ENCODE data around the gene ANKLE2. TPM values are rescaled to one million over a fixed set of nuclear protein-coding genes. Genes with fewer than 3 reads are reported as not detected.
"Not testable (repeated sequence)": the region's sequence is repeated elsewhere in the genome, so short reads cannot be mapped to it uniquely, and the experiment has no call there.

Gene ANKLE2
- total RNA-seq, 1 experiment from 2014 or later = 104 TPM

DNA sequence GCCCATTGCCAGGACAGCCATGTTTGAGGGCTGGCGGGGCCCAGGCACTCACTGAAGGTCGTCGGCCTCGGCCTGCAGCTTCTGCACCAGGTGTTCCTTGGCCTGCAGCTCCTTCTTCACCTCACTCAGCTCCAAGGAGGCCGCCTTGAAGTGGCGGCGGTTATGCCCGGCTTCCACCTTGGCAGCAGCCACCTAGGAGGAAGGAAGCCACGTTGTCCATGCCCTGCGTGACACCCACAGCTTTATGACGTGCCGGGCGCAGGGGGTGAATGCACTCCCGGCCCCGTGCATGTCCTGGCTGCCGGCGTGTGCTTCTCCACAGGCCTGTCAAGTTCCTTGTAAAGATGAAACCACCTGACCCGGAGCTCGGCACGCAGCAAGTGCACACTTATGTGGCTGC lies 16.0 kb upstream of the ANKLE2 start:
- no peak for DNase-seq (ENCODE audit: low read depth)

- no peak for DNase-seq (ENCODE audit: low read depth)
Measured at GRCh38 chr12:132776816-132777568, 15.4 kb upstream of the ANKLE2 start.

DNA sequence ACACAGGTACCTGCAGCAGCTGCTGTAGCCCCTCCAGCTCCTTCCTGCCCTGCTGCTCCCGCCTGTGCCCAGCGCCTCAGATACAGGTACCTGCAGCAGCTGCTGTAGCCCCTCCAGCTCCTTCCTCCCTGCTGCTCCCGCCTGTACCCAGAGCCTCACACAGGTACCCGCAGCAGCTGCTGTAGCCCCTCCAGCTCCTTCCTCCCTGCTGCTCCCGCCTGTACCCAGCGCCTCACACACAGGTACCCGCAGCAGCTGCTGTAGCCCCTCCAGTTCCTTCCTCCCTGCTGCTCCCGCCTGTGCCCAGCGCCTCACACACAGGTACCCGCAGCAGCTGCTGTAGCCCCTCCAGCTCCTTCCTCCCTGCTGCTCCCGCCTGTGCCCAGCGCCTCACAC lies 14.6 kb upstream of the ANKLE2 start:
- DNase-seq (ENCODE audit: low read depth) = not testable (repeated sequence)

DNA sequence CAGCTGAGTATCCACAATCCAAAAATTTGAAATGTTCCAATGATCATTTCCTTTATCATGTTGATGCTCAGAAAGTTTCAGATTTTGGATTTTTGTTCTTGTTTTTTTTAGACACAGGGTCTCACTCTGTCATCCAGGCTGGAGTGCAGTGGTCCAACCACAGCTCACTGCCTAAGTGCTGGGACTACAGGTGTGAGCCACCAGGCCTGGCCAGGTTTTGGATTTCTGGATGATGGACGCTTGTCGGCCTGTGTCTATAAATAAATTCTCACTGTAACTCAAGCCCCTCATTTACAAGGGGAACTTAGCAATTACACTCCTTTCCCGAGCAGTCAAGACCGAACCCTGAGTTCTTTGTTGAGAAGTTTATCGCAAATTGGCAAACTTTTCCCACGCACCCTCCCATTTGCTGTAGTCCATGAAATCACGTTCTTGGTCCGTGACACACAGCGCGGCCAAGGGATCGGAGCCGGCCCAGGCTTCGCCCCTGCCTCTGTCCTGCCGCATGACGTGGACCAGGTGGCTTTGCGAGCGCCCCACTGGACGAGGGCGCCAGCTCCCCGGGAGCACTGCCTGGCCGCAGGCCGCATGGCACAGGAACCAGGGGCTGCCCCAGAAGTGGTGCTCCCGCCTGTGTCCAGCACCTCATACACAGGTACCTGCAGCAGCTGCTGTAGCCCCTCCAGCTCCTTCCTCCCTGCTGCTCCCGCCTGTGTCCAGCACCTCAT lies 14.0 kb upstream of the ANKLE2 start:
- no peak for DNase-seq (ENCODE audit: low read depth)

GRCh38 chr12:132774646-132775275 lies 13.1 kb upstream of the ANKLE2 start:
- DNase-seq (ENCODE audit: low read depth) = no peak

DNA sequence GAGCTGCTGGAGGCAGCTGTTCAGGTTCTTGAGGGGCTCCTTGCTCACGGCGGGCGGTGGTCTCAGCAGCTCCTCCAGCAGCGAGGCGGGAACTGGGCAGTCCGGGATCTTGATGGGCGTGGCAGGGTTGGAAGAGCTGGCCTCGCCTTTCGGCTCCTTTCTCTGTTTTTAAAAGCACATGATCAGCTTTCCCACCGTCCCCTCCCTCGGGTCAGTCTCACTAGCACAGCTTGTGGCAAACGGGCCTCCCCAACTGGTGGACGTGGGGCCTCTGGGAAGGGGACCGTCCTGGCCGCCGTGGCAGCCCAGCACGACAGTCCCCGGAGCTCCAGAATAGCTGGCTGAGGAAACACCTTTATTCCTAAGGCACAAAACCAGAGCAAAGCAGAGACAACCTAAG lies 12.5 kb upstream of the ANKLE2 start:
- DNase-seq (ENCODE audit: low read depth) = no peak

DNA sequence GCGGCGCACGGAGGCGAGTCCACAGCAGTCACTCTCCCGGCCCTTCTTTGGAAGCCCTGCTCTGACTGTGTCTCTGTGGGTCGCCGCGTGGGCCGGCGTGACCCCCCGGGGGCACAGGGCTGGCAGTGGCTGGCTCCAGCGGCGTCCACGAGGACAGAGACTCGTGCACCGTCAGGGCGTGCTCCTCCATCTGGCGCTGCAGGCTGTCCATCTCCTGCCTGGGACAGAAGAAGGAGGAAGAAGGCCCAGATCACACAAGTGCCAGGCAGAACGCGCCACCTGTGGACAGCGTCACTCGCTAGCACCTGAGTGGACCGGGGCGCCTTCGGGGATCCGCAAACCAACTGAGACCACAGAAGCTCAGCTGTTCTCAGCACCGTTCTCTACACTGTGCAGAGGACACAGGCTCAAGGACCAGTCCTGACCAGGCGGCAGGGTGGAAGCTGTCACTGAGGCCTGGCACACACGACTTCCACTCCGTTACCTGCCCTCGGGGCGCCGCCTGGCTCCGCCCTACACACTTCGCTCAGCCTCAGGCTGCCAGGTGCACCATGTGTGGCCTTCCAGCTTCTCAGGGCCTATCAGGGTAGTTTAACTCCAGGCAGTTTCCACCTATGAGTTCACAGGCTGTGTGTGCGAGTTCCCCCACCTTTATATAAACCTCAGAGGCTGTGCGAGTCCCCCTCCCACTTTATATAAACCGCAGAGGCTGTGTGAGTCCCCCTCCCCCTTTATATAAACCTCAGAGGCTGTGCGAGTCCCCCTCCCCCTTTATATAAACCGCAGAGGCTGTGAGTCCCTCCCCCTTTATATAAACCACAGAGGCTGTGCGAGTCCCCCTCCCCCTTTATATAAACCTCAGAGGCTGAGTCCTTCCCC lies 11.7 kb upstream of the ANKLE2 start:
- no peak for DNase-seq (ENCODE audit: low read depth)

GRCh38 chr12:132772606-132773005 lies 11.0 kb upstream of the ANKLE2 start:
- no peak for DNase-seq (ENCODE audit: low read depth)

GRCh38 chr12:132771126-132771838 lies 9.7 kb upstream of the ANKLE2 start:
- no peak for DNase-seq (ENCODE audit: low read depth)

DNA sequence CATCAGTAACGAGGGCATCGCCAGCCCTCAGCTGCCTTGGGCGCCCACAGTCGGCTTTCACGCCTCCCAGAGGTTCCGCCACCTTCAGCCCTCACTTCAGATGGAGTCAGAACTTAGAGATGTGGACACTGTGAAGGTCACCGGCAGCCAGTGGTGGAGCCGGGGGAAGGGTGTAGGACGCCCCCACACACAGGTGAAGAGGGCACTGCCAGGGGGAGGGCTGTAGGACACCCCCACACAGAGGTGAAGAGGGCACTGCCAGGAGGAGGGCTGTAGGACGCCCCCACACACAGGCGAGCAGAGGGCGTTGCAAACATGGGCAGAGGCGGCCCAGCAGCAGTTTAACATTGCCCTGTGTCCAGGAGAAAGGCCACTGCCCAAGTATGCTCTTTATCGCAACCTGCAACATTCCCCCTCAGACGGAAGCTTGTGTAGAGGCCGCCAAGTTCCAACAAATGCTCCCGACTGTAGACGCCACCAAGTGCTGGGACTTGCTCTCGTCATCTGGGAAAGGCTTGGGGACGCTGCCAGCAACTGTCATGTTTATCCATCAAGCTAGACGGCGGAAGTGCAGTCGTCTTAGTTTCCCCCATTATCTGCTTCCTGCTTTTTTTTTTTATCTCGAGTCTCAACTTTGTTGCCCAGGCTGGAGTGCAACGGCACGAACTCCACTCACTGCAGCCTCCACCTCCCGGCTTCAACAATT lies 4.9 kb upstream of the ANKLE2 start:
- DNase-seq (ENCODE audit: low read depth) = peak; percentile 76

GRCh38 chr12:132765361-132765760 lies 3.7 kb upstream of the ANKLE2 start:
- DNase-seq (ENCODE audit: low read depth) = no peak

DNA sequence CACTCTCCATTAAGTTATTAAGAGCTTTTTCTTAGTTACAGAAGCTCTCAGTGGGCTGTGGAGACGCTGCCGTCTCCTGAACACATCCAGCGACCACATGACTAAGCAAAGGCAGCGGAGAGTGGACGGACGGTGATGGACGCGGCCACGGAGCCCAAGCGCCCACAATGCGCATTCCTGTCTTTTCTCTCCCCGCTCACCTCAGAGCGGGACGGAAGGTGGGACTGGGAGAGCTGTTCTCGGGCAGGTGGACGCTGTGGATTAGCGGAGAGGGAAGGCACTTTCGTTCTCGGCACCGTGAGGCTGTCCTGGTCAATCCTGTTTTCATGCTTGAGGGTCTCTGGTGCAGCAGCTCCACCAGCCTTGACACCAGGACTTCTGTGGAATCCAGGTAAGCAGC lies 2.6 kb upstream of the ANKLE2 start:
- no peak for DNase-seq (ENCODE audit: low read depth)

DNA sequence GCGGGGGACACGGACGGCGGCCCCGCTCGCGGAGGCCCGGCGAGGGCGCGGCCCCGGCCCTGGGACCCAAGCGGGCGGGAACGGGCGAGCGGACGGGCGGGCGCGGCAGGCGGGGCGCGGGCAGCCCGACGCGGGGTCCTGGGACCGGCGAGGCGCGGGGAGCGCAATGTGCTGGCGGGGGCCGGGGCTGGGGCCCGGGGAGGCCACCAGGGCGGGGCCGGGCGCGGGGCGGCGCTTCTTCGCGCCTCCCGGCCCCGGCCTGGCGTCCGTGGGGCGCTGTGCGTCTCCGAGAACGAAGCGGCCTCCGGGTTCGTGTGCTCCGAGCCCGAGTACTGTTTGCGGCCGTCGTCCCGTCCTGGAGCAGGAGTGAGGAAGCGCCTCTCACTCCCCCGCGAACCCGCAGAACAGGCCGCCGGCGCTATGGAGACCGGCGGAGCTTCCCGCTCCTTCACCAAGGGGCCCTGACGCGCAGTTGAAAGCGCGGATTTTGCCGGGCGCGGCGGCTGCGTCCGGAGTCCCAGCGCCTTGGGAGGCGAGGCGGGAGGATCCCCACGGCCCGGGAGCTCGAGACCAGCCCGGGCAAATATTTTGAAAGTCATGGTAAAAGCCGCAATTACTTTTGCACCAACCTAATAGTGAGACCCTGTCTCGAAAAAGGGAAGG lies 420 bp upstream of the ANKLE2 start:
- DNase-seq (ENCODE audit: low read depth) = peak; percentile 93

DNA sequence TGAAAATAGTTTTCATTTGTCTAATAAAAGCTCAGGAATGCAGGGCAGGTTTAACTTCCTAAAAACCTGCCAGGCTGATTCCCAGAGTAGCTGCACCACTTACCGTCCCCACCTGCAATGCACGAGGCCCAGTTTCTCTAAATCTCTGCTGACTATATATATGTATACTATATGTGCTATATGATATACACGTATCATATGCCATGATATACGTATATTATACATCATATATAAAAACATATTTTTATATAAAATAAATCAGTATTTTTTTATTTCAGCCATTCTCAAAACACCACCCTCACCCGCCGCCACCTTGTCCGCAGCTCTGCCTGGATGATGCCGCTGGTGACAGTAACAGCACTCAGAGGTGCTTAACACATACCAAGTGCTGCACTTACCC lies 2.3 kb downstream of the ANKLE2 start:
- DNase-seq (ENCODE audit: low read depth) = no peak

DNA sequence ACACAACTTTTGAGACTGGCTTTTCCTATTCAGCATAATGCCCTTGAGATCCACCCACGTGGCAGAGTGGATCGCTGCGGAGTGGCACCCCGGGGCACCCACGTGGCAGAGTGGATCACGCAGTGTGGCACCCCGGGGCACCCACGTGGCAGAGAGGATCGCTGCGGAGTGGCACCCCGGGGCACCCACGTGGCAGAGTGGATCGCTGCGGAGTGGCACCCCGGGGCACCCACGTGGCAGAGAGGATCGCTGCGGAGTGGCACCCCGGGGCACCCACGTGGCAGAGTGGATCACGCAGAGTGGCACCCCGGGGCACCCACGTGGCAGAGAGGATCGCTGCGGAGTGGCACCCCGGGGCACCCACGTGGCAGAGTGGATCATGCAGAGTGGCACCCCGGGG lies 2.8 kb downstream of the ANKLE2 start:
- DNase-seq (ENCODE audit: low read depth) = not testable (repeated sequence)

- DNase-seq (ENCODE audit: low read depth) = no peak
Measured at GRCh38 chr12:132754160-132754932, 7.3 kb downstream of the ANKLE2 start.

DNA sequence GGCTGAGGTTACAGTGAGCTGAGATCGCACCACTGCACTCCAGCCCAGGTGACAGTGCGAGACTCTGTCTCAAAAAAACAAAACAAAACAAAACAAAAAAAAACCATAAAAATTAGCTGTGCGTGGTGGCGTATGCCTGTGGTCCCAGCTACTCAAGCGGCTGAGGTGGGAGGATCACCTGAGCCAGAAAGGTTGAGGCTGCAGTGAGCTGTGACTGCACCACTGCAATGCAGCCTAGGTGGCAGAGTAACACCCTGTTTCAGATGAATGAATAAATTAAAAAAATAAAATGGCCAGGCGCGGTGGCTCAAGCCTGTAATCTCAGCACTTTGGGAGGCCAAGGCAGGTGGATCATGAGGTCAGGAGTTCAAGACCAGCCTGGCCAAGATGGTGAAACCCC lies 8.0 kb downstream of the ANKLE2 start:
- not testable (repeated sequence) for DNase-seq (ENCODE audit: low read depth)

GRCh38 chr12:132748319-132748718 lies 13.3 kb downstream of the ANKLE2 start:
- DNase-seq (ENCODE audit: low read depth) = no peak

- no peak for DNase-seq (ENCODE audit: low read depth)
Measured at GRCh38 chr12:132747896-132748295, 13.7 kb downstream of the ANKLE2 start.
